ENCODE data around the gene NLGN4Y.

Gene NLGN4Y

DNA sequence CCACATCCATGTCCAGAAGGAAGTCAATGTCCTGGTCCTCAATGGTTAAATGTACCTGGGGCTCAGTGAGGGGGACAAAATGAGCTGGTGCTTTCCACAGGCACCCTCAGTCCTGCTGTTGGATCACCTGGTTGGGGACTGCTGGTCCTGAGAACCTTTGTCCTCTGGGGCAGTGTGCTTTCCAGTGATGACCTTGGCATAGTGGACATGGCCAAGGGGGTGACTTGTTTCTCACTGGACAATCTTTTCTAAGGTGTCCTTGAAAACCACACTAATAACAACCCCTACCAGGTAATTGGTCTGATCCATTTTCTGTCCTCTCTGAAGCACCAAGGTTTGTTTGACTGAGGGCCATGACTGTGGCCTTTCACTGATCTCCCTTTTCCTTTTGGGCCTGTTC lies 294.1 kb downstream of the NLGN4Y start (continued):
- TF ChIP-seq TCF4 (CRISPR knock-in tag; IDR thresholded peaks at IDR 0.05; ENCODE audit: borderline replicate concordance) (no peak), ARNTL (CRISPR knock-in tag; IDR thresholded peaks at IDR 0.05; ENCODE audit: borderline replicate concordance, low read depth) (no peak)
- TF ChIP-seq, protein P1, sequence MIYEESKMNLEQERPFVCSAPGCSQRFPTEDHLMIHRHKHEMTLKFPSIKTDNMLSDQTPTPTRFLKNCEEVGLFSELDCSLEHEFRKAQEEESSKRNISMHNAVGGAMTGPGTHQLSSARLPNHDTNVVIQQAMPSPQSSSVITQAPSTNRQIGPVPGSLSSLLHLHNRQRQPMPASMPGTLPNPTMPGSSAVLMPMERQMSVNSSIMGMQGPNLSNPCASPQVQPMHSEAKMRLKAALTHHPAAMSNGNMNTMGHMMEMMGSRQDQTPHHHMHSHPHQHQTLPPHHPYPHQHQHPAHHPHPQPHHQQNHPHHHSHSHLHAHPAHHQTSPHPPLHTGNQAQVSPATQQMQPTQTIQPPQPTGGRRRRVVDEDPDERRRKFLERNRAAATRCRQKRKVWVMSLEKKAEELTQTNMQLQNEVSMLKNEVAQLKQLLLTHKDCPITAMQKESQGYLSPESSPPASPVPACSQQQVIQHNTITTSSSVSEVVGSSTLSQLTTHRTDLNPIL (CRISPR knock-in tag; IDR thresholded peaks at IDR 0.05; ENCODE audit: low read depth), result no peak

DNA sequence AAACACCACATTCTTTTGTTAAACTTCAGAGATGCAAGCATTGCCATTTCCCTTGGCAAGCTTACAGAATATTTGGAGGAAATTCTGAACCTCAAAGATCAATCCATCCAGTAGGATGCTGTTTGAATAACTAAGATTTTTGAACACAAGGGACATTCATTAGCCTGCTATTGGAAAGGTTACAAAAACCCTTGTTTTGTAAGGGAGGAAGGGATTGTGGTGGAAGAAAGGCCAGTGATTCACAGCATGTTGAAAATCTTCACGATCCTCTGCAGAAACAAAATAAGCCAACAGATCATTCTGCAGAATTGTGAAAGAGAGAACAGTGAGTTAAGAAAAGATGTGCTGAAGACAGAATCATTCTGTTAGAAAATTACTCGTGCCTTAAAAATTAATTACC lies 297.9 kb downstream of the NLGN4Y start:
- TF ChIP-seq TCF4 (CRISPR knock-in tag; IDR thresholded peaks at IDR 0.05; ENCODE audit: borderline replicate concordance) (no peak), ZNF70 (CRISPR knock-in tag; IDR thresholded peaks at IDR 0.05) (no peak)
- no peak for ATAC-seq

DNA sequence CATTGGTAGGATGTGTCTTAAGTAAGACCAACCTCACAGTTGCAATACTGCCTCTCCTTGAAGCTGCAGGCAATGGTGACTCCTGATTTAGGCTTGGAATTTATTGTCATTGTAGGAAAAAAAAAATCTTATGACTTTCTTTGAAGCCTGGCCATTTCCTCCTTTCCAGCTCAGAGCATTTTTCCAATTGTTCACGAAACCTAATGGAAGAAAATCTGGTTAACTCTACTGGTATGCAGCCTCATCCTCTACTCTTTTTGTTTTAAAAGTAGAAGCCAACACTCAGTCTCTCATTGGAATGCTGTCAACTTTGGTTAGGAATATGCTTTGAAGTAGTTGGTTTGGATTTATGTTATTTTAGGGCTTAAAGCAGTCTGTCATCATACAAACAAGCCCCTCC lies 298.6 kb downstream of the NLGN4Y start:
- ATAC-seq, result no peak
- TF ChIP-seq TCF4 (CRISPR knock-in tag; IDR thresholded peaks at IDR 0.05; ENCODE audit: borderline replicate concordance) (no peak), ZNF70 (CRISPR knock-in tag; IDR thresholded peaks at IDR 0.05) (no peak), ARNTL (CRISPR knock-in tag; IDR thresholded peaks at IDR 0.05; ENCODE audit: borderline replicate concordance, low read depth) (no peak), OSR1 (CRISPR knock-in tag; IDR thresholded peaks at IDR 0.05) (no peak), BACH2 (CRISPR knock-in tag; IDR thresholded peaks at IDR 0.05; ENCODE audit: borderline replicate concordance) (no peak), CSDC2 (CRISPR knock-in tag; IDR thresholded peaks at IDR 0.05) (no peak), PPARA (CRISPR knock-in tag; IDR thresholded peaks at IDR 0.05; ENCODE audit: borderline replicate concordance) (no peak), ZNF565 (CRISPR knock-in tag; conservative IDR thresholded peaks at IDR 0.05; ENCODE audit: low read depth) (no peak), ISL1 (CRISPR knock-in tag; IDR thresholded peaks at IDR 0.05) (no peak), ZC3H10 (CRISPR knock-in tag; IDR thresholded peaks at IDR 0.05) (no peak), ZNF8 (CRISPR knock-in tag; IDR thresholded peaks at IDR 0.05) (no peak), ESRRG (CRISPR knock-in tag; IDR thresholded peaks at IDR 0.05) (no peak), ZFP3 (CRISPR knock-in tag; IDR thresholded peaks at IDR 0.05) (no peak), GLIS3 (CRISPR knock-in tag; IDR thresholded peaks at IDR 0.05) (no peak)
- TF ChIP-seq, protein P1 (CRISPR knock-in tag; IDR thresholded peaks at IDR 0.05; ENCODE audit: low read depth), result no peak
- TF ChIP-seq, protein P2, sequence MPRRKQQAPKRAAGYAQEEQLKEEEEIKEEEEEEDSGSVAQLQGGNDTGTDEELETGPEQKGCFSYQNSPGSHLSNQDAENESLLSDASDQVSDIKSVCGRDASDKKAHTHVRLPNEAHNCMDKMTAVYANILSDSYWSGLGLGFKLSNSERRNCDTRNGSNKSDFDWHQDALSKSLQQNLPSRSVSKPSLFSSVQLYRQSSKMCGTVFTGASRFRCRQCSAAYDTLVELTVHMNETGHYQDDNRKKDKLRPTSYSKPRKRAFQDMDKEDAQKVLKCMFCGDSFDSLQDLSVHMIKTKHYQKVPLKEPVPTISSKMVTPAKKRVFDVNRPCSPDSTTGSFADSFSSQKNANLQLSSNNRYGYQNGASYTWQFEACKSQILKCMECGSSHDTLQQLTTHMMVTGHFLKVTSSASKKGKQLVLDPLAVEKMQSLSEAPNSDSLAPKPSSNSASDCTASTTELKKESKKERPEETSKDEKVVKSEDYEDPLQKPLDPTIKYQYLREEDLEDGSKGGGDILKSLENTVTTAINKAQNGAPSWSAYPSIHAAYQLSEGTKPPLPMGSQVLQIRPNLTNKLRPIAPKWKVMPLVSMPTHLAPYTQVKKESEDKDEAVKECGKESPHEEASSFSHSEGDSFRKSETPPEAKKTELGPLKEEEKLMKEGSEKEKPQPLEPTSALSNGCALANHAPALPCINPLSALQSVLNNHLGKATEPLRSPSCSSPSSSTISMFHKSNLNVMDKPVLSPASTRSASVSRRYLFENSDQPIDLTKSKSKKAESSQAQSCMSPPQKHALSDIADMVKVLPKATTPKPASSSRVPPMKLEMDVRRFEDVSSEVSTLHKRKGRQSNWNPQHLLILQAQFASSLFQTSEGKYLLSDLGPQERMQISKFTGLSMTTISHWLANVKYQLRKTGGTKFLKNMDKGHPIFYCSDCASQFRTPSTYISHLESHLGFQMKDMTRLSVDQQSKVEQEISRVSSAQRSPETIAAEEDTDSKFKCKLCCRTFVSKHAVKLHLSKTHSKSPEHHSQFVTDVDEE (CRISPR knock-in tag; IDR thresholded peaks at IDR 0.05), result no peak
- TF ChIP-seq, protein P3, sequence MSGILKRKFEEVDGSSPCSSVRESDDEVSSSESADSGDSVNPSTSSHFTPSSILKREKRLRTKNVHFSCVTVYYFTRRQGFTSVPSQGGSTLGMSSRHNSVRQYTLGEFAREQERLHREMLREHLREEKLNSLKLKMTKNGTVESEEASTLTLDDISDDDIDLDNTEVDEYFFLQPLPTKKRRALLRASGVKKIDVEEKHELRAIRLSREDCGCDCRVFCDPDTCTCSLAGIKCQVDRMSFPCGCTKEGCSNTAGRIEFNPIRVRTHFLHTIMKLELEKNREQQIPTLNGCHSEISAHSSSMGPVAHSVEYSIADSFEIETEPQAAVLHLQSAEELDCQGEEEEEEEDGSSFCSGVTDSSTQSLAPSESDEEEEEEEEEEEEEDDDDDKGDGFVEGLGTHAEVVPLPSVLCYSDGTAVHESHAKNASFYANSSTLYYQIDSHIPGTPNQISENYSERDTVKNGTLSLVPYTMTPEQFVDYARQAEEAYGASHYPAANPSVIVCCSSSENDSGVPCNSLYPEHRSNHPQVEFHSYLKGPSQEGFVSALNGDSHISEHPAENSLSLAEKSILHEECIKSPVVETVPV (CRISPR knock-in tag; IDR thresholded peaks at IDR 0.05), result no peak
- TF ChIP-seq, protein P4, sequence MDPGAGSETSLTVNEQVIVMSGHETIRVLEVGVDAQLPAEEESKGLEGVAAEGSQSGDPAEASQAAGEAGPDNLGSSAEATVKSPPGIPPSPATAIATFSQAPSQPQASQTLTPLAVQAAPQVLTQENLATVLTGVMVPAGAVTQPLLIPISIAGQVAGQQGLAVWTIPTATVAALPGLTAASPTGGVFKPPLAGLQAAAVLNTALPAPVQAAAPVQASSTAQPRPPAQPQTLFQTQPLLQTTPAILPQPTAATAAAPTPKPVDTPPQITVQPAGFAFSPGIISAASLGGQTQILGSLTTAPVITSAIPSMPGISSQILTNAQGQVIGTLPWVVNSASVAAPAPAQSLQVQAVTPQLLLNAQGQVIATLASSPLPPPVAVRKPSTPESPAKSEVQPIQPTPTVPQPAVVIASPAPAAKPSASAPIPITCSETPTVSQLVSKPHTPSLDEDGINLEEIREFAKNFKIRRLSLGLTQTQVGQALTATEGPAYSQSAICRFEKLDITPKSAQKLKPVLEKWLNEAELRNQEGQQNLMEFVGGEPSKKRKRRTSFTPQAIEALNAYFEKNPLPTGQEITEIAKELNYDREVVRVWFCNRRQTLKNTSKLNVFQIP (CRISPR knock-in tag; IDR thresholded peaks at IDR 0.05; ENCODE audit: borderline replicate concordance, low read depth), result no peak

DNA sequence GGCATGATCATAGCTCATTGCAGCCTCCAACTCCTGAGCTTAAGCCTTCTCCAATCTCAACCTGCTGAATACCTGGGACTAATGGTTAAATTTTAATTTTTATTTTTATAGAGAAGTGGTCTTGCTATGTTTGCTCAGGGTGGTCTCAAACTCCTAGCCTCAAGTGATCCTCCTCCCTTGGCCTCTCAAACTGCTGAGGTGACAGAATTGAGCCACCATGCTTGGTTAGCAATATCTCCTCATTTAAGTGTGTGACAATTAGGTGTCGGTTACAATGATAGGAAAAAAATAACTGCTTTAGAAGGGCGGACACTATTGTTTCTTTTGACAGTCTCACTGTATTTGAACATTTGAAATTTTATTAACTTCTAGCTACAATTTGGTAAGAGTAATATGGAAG lies 300.3 kb downstream of the NLGN4Y start:
- TF ChIP-seq ISL1 (CRISPR knock-in tag; IDR thresholded peaks at IDR 0.05) (no peak), RARB (CRISPR knock-in tag; IDR thresholded peaks at IDR 0.05) (no peak), ZNF565 (CRISPR knock-in tag; conservative IDR thresholded peaks at IDR 0.05; ENCODE audit: low read depth) (no peak)
- TF ChIP-seq, protein P1 (CRISPR knock-in tag; IDR thresholded peaks at IDR 0.05; ENCODE audit: low read depth), result no peak
- no peak for ATAC-seq

Data from SK-N-SH treated with all-trans-retinoic acid at 6 μM for 48 hours (cell line).